Measurements from ENCODE around the gene CENPP.

- TF ChIP-seq, protein P1, sequence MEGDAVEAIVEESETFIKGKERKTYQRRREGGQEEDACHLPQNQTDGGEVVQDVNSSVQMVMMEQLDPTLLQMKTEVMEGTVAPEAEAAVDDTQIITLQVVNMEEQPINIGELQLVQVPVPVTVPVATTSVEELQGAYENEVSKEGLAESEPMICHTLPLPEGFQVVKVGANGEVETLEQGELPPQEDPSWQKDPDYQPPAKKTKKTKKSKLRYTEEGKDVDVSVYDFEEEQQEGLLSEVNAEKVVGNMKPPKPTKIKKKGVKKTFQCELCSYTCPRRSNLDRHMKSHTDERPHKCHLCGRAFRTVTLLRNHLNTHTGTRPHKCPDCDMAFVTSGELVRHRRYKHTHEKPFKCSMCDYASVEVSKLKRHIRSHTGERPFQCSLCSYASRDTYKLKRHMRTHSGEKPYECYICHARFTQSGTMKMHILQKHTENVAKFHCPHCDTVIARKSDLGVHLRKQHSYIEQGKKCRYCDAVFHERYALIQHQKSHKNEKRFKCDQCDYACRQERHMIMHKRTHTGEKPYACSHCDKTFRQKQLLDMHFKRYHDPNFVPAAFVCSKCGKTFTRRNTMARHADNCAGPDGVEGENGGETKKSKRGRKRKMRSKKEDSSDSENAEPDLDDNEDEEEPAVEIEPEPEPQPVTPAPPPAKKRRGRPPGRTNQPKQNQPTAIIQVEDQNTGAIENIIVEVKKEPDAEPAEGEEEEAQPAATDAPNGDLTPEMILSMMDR (IDR thresholded peaks at IDR 0.05; ENCODE audit: insufficient read depth, low read depth, low read length), result no peak
- no peak for TF ChIP-seq EZH2 (IDR thresholded peaks at IDR 0.05; ENCODE audit: insufficient read depth, low read length)
Measured at GRCh38 chr9:92300936-92301335, 24.8 kb upstream of the CENPP start.

Data from astrocyte (in vitro differentiated cells and primary cell).